LNCAP (cell line): ENCODE measurements around the gene SHISA7.

Experiments used
- CTCF ChIP-seq: fragments of 450-650 bp; IDR thresholded peaks from 2 replicates; pipeline ENCODE4 v1.5.1; 2017; ENCODE audit warnings: mild to moderate bottlenecking

The SHISA7 gene

DNA sequence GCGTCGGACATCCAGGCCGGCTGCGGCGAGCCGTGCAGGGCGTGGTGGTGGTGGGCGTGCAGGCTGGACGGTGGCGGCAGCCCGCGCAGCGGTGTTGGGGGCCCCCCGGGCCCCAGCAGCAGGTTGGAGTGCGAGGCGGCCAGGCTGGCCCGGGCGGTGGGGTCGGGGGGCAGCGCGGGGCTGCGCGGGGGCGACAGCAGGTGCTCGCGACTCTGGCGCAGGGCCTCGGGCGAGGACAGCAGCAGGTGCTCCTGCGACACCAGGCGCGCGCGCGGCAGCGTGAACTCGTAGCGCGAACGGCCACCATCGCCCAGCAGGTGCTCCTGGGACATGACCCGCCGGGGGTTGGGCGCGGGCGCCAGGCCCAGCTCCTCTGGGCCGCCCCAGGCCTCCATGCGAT, 9.8 kb downstream of the SHISA7 start:
- no peak for TF ChIP-seq CTCF

GRCh38 chr19:55432241-55432959, 10.7 kb downstream of the SHISA7 start:
- no peak for TF ChIP-seq CTCF

DNA sequence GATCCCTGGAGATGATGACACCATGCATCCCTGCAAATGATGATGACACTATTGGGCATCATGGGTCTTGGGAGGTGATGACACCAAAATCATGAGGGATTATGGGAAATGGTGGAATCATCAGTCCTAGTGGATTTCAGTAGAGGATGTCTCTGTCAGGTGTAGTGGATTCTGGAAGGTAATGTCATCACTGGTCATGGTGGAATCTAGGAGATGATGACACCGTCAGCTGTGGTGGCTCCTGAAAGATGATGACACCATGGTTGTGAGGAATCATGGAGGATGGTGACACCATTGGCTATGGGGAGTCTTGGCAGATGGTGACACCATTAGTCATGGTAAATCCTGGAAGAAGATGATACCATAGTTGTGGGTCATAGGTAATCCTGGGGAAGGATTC, 11.9 kb downstream of the SHISA7 start:
- TF ChIP-seq CTCF, result no peak

DNA sequence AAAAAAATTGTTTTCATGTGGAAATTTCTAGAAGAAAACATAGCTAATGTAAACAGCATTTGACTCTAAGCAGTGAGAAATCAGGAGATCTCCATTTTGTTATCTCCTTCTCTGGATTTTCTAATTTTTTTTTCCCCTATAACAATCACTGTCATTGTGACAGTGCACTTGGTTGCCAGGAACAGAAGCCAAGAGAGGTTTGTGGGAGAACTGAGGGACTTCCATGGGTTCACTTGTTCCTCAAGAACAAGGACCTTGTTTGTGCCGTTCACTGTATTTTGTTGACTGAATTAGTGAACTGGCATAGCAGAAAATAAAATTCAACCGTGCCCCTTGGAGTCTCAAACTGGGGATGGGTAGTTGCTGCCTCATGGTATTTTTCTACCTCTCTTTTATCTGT, 17.1 kb downstream of the SHISA7 start:
- TF ChIP-seq CTCF, result no peak

DNA sequence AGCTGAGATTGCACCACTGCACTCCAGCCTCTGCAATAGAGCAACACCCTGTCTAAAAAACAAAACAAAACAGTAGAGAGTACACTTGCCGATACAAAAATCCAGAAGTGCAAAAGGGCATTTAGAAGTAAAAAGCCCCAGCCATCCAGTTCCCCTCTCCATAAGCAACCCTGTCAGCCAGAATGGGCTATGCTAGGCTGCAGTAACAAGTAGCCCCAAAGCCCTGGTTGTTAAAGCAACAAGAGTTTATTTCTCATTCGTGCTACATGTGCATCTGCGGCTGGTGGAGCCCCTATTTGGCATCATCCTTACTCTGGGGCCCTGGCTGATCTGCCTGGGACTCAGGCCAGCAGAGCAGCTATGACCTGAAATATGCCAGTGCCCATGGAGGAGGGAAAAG, 18.6 kb downstream of the SHISA7 start:
- no peak for TF ChIP-seq CTCF

- no peak for TF ChIP-seq CTCF
These were observed 19.7 kb downstream of the SHISA7 start for GRCh38 chr19:55423225-55424005.

DNA sequence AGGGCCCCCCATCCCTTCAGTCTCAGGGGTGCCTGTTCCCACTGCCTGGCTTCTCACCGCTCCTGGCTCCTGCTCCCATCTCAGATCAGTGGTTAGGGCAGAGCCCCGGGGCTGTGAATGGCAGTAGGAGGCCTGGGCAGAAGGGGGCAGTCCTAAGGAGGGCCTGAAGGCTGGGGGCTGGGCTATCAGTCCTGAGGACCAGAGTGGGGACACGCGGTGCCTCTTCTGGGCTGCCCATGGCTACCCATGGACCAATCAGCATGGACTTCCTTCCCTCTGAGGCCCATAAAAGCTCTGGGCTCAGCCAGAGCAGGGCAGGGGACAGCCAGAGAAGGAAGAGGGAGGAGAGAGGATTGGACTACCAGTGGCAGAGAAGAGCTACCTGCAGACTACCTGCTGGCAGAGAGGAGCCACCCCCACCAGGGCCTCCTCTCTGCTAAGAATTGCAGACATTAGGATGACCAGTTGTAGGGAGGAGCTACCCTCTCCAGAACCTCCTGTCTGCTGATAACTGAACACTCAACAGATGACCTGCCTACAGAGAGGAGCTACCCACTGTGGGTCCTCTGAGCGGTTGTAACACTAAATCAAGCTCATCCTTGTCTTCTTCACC, 23.4 kb downstream of the SHISA7 start:
- TF ChIP-seq CTCF, result no peak
